Natural killer cell (primary cell): Measurements from ENCODE around the gene PDGFC. TPM values are rescaled to one million over a fixed set of nuclear protein-coding genes. Genes with fewer than 3 reads are reported as not detected.

Experiments
- ATAC-seq, 3 donors: fragments of 150-1000 bp in 2 of 3; fragments of 200-7000 bp in 1 of 3; cut with Tn5 transposase; 1 replicate in 1 of 3; 2 replicates in 2 of 3; pipeline ENCODE4 v1.10.0; 2021; ENCODE audit warnings: mild to moderate bottlenecking in 2 of 3, moderate library complexity in 2 of 3
- DNase-seq, 2 donors: peaks; one replicate each; pipeline versions ENCODE4 v3.0.0 to v3.0.0-alpha.2; 2013 to 2021; ENCODE audit warnings: mixed read lengths in 1 of 2
- H3K27ac ChIP-seq: one replicate; pipeline ENCODE4 v1.5.1; 2013; ENCODE audit warnings: mild to moderate bottlenecking, low read length
- H3K27me3 ChIP-seq: one replicate; pipeline ENCODE4 v1.6.1; 2013; ENCODE audit warnings: low read length; ENCODE audit not compliant: control insufficient read depth, insufficient read depth
- H3K36me3 ChIP-seq: one replicate; pipeline ENCODE4 v1.6.1; 2013; ENCODE audit warnings: low read length; ENCODE audit not compliant: control insufficient read depth, insufficient read depth
- H3K4me1 ChIP-seq: one replicate; pipeline ENCODE4 v1.6.1; 2013; ENCODE audit warnings: low read length; ENCODE audit not compliant: control insufficient read depth, insufficient read depth
- H3K4me3 ChIP-seq: one replicate; pipeline ENCODE4 v1.5.1; 2013; ENCODE audit warnings: low read length
- H3K9me3 ChIP-seq: one replicate; pipeline ENCODE4 v1.6.1; 2013; ENCODE audit warnings: low read length; ENCODE audit not compliant: control insufficient read depth, insufficient read depth
- H3K27ac Mint-ChIP-seq, 2 donors: one replicate each; pipeline ENCODE4 v1.8.0; 2022; ENCODE audit warnings: mild to moderate bottlenecking in 2 of 2, mixed read lengths in 2 of 2, moderate library complexity in 1 of 2
- H3K27me3 Mint-ChIP-seq, 2 donors: one replicate each; pipeline ENCODE4 v1.8.0; 2022; ENCODE audit warnings: low read depth in 2 of 2, mixed read lengths in 2 of 2
- H3K36me3 Mint-ChIP-seq: one replicate; pipeline ENCODE4 v1.8.0; 2022; ENCODE audit warnings: mixed read lengths
- H3K4me1 Mint-ChIP-seq, 2 donors: one replicate each; pipeline ENCODE4 v1.8.0; 2022; ENCODE audit warnings: mixed read lengths in 2 of 2
- H3K4me3 Mint-ChIP-seq: one replicate; pipeline ENCODE4 v1.8.0; 2022; ENCODE audit warnings: mild to moderate bottlenecking, moderate library complexity, mixed read lengths
- H3K9me3 Mint-ChIP-seq, 2 donors: one replicate each; pipeline ENCODE4 v1.8.0; 2022; ENCODE audit warnings: mixed read lengths in 2 of 2
- WGBS: methylation state at CpG from one replicate; pipeline ENCODE4 v1.1.7; 2013; ENCODE audit warnings: missing lambda C conversion rate; ENCODE audit not compliant: insufficient coverage; 5-methylcytosine and 5-hydroxymethylcytosine counted together
- intact Hi-C: fragments of 100-400 bp; cut with micrococcal nuclease; formaldehyde crosslinking; loops from one replicate; pipeline ENCODE4 v1.14.2; 2022
- total RNA-seq, 4 donors: library from RNA; stranded (reverse); fragments of 120-200 nt in 1 of 4; gene quantifications; one replicate each; pipeline versions ENCODE4 v1.2.3 to v1.2.4, GENCODE V29; 2013 to 2022
- TF ChIP-seq, protein P1 (sequence below): fragments of 200-600 bp; IDR thresholded peaks from one replicate; pipeline ENCODE4 v1.8.0; 2022; ENCODE audit warnings: antibody characterized with exemption

Gene PDGFC, protein sequence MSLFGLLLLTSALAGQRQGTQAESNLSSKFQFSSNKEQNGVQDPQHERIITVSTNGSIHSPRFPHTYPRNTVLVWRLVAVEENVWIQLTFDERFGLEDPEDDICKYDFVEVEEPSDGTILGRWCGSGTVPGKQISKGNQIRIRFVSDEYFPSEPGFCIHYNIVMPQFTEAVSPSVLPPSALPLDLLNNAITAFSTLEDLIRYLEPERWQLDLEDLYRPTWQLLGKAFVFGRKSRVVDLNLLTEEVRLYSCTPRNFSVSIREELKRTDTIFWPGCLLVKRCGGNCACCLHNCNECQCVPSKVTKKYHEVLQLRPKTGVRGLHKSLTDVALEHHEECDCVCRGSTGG
- 1 to 10 TPM in 1 of 3 donors, under 1 TPM in 2; 0.72 to 1.6 (median 0.90) TPM for total RNA-seq
- 3.9 TPM for total RNA-seq (2013)

DNA sequence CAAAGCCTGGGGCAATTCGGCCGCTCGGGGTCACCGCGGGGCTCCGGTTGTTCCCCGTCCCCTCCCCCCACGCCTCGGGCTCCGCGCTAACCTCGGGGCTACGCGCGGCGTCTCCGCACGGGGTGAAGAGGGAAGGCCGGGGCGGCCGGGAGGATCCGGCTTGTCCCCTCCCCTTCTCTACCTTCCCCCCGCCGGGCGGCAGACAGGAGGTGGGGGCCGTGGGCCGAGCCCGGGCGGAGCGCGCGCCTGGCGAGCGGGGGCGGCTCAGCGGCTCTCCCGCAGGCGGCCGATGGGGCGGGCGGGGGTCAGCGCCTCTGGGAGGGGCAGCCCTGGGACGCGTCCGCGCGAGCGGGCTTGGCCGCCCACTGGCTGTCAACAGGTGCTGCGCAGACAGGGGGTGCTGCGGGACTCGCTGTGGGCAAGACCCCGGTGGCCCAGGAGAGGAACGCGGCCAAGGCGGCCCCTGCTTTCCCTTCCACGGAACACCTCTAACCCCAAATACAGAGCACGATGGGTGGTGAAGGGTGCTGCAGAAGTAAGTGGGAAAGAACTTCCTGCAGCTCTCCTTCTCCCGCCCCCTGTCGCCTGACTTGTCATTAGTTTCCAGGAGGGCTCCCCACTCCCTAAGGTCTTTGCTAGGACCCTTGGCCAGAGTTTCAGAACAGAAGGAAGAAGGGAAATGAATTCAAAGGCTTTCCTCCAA lies at the start of gene PDGFC:
Gene PDGFC, minus strand, starts transcription at position 124 of the 703 bp plus-strand sequence. CDS start 896 bp downstream, outside the sequence.
- H3K36me3 Mint-ChIP-seq = no peaks in the 10 kb centered on the region
- intact Hi-C loops = no loop called here
- Histone ChIP-seq H3K4me1 (peaks cover 12% of the 10 kb centered on the region), H3K36me3 (no peaks in the 10 kb centered on the region), H3K27me3 (peaks cover 14% of the 10 kb centered on the region), H3K27ac (no peak within 1 kb of the TSS), H3K9me3 (no peaks in the 10 kb centered on the region), H3K4me3 (peak within 1 kb of the TSS; percentile 44)
- H3K4me3 Mint-ChIP-seq = peak within 1 kb of the TSS; percentile 69
- H3K9me3 Mint-ChIP-seq = peaks cover 2 to 6% of the 10 kb centered on the region in 2 donors
- peaks cover 28 to 47% of the 10 kb centered on the region in 2 donors for H3K27me3 Mint-ChIP-seq
- TF ChIP-seq, protein P1, sequence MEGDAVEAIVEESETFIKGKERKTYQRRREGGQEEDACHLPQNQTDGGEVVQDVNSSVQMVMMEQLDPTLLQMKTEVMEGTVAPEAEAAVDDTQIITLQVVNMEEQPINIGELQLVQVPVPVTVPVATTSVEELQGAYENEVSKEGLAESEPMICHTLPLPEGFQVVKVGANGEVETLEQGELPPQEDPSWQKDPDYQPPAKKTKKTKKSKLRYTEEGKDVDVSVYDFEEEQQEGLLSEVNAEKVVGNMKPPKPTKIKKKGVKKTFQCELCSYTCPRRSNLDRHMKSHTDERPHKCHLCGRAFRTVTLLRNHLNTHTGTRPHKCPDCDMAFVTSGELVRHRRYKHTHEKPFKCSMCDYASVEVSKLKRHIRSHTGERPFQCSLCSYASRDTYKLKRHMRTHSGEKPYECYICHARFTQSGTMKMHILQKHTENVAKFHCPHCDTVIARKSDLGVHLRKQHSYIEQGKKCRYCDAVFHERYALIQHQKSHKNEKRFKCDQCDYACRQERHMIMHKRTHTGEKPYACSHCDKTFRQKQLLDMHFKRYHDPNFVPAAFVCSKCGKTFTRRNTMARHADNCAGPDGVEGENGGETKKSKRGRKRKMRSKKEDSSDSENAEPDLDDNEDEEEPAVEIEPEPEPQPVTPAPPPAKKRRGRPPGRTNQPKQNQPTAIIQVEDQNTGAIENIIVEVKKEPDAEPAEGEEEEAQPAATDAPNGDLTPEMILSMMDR = no peak
- H3K4me1 Mint-ChIP-seq = peaks cover 0 to 6% of the 10 kb centered on the region in 2 donors
- WGBS = 2% methylated on average over 55 of the region's 60 CpGs
- H3K27ac Mint-ChIP-seq = no peak within 1 kb of the TSS
- ATAC-seq = peak; percentile 40 to 64 (median 63)
- peak in 1 of 2 donors; percentile 17 for DNase-seq

DNA sequence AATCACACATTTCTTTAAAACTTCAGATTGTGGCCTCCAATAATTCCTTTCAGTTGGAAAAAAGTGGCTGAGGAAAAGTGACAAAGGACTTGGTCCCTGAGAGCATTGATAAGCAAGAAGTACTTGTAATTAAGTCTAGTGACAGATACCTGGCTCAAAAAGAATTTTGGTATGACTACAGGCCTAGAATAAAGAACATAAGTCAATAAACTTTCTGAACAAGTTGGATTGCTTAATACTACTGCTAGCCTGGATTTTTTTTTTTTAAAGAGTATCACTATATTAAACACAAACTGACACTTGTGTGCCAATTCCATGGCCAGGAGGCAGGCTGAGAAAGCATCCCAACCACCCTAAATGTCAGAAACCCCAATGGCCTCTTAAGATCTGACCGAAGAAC lies 49.3 kb upstream of the PDGFC start:
- no peaks in the 10 kb centered on the region for H3K27me3 Mint-ChIP-seq
- H3K27ac Mint-ChIP-seq = no peak overlapping the region

DNA sequence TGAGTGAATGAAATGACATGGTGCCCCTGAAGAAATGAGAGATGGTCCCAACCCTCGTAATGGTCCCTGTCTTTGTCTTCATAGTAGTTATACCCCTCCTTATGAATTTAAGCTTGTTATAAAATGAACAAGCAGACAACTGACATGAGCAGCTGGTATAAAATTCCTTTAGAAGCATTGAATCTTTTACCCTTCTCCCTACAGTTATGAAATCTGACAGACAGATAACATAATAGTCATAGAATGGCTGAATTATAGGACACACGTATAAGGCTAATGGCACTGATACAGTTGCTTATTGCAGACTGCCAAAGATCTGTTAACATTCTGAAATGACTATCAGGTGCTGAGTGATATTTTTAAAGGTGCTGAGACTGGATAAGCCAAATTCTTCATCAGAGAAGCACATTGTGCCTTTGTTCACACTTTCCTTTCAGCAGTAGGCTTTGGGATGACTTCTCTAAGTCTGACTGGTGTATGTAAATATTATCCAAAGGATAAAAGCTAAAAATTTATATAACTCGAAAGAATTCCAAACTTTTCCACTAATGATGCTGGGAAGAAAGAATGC lies 47.4 kb upstream of the PDGFC start:
- DNase-seq (no peak), ATAC-seq (no peak)
- Histone ChIP-seq H3K27ac (no peak overlapping the region), H3K9me3 (no peaks in the 10 kb centered on the region), H3K4me1 (no peaks in the 10 kb centered on the region), H3K4me3 (no peak overlapping the region), H3K36me3 (no peaks in the 10 kb centered on the region), H3K27me3 (no peaks in the 10 kb centered on the region)
- Mint-ChIP-seq H3K9me3 (peaks cover 13 to 17% of the 10 kb centered on the region in 2 donors), H3K27ac (no peak overlapping the region), H3K36me3 (no peaks in the 10 kb centered on the region), H3K4me3 (no peak overlapping the region), H3K27me3 (no peaks in the 10 kb centered on the region), H3K4me1 (no peaks in the 10 kb centered on the region)
- TF ChIP-seq, protein P1 = no peak
- intact Hi-C loops = no loop called here
- WGBS = 74% methylated on average over 2 of the region's 3 CpGs

More for the DNA sequence above, 49.3 kb upstream of the PDGFC start:
- ATAC-seq (no peak), DNase-seq (no peak)
- Histone ChIP-seq H3K9me3 (no peaks in the 10 kb centered on the region), H3K36me3 (no peaks in the 10 kb centered on the region), H3K4me3 (no peak overlapping the region), H3K4me1 (no peaks in the 10 kb centered on the region), H3K27me3 (no peaks in the 10 kb centered on the region), H3K27ac (no peak overlapping the region)
- peaks cover 12 to 20% of the 10 kb centered on the region in 2 donors for H3K9me3 Mint-ChIP-seq
- WGBS = 76% methylated on average over 1 of the region's 1 CpG
- no peak overlapping the region for H3K4me3 Mint-ChIP-seq
- H3K36me3 Mint-ChIP-seq = no peaks in the 10 kb centered on the region
- no peaks in the 10 kb centered on the region for H3K4me1 Mint-ChIP-seq
- intact Hi-C loops = no loop called here
- TF ChIP-seq, protein P1 = no peak
